Uterus (tissue), 4 donors: ENCODE results near the gene PCED1A. TPM values are rescaled to one million over a fixed set of nuclear protein-coding genes. Genes with fewer than 3 reads are reported as not detected.

Experiments
- DNase-seq, 2 donors: peaks; one replicate each; pipeline ENCODE4 v3.0.0-alpha.2; 2019 to 2020
- H3K27ac ChIP-seq, 2 donors: fragments of 200-600 bp; sonication (generic); 1 replicate in 1 of 2; 2 replicates in 1 of 2; pipeline ENCODE4 v1.5.1; 2016 to 2018
- H3K27me3 ChIP-seq, 2 donors: fragments of 200-600 bp; sonication (generic); one replicate each; pipeline ENCODE4 v1.5.1; 2018 to 2019; ENCODE audit warnings: control low read depth in 1 of 2
- H3K36me3 ChIP-seq, 2 donors: fragments of 200-600 bp; sonication (generic); one replicate each; pipeline ENCODE4 v1.5.1; 2019; ENCODE audit warnings: control low read depth in 1 of 2
- H3K4me1 ChIP-seq, 2 donors: fragments of 200-600 bp; sonication (generic); one replicate each; pipeline ENCODE4 v1.5.1; 2018 to 2019; ENCODE audit warnings: control low read depth in 1 of 2
- H3K4me3 ChIP-seq, 2 donors: fragments of 200-600 bp; sonication (generic); 1 replicate in 1 of 2; 2 replicates in 1 of 2; pipeline ENCODE4 v1.5.1; 2018 to 2019; ENCODE audit warnings: mild to moderate bottlenecking in 1 of 2
- H3K9me3 ChIP-seq, 2 donors: fragments of 200-600 bp; sonication (generic); one replicate each; pipeline ENCODE4 v1.5.1; 2019; ENCODE audit warnings: control low read depth in 1 of 2
- POLR2A ChIP-seq, 2 donors: fragments of 450-650 bp; IDR thresholded peaks; one replicate each; pipeline ENCODE4 v1.6.1; 2016; ENCODE audit warnings: antibody characterized with exemption in 2 of 2, mild to moderate bottlenecking in 1 of 2, moderate library complexity in 1 of 2
- intact Hi-C: fragments of 100-400 bp; cut with DNase I; formaldehyde crosslinking; loops from one replicate; pipeline ENCODE4 v1.15.1; 2023; ENCODE audit warnings: low total_unique reads
- total RNA-seq, 4 donors: library from RNA; depleted of rRNA in 3 of 4; stranded (reverse); fragments of >200 nt in 3 of 4; gene quantifications; one replicate each; pipeline versions ENCODE4 v1.1.0 to v1.2.4, GENCODE V29; 2014 to 2023
- TF ChIP-seq, protein P1 (sequence below), 4 experiments: fragments of 200-600 bp in 2 of 4; fragments of 450-650 bp in 2 of 4; sonication (generic) in 2 of 4; IDR thresholded peaks; one replicate each; pipeline ENCODE4 v1.5.1; 2016 to 2019; ENCODE audit warnings: antibody characterized with exemption in 4 of 4, mild to moderate bottlenecking in 2 of 4, moderate library complexity in 1 of 4
- donor health status: DM: yes; HTN: yes; CAD: no.

The PCED1A gene
- total RNA-seq, 4 donors from 2014 or later, result 13.5 to 43.6 (median 31.3) TPM

DNA sequence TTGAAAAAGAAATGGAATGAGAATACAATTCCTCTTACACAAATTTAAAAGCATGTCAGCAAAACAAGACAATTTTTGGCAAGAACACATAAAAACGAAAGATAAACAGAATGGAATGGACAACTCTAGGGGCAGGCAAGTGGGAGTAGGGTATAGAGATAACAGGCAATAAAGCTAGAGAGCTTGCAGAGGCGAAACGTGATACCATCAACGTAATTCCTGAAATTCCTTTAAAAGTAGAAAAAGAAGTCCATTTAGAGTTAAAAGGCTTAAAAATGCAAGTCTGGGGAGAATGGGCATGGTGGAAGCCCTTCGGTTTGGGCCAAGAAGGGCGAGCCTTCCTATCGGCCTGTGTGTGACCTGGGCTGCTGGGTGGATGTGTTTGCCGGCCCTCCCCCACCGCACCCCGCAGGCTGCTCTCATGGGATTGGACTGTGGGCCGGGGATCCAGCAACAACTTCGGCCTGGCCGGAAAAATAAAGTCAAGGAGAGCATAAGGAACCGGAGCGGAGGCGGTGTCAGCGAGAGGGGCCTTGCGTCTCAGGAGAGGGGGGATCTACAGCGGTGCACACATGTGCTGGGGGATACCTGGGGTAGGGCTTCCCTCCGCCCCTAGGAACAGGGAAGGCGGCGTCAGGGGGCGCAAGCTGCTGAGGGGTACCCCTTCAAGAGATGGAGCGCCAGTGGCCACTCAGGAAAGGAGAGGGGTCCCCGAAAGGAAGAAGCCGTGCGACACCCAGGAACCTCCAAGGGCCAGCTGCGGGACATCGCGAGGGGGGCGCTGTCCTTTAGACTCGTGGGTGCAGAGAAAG lies 20.2 kb downstream of the PCED1A start:
- no peak for TF ChIP-seq POLR2A (IDR thresholded peaks at IDR 0.05)
- TF ChIP-seq, protein P1, sequence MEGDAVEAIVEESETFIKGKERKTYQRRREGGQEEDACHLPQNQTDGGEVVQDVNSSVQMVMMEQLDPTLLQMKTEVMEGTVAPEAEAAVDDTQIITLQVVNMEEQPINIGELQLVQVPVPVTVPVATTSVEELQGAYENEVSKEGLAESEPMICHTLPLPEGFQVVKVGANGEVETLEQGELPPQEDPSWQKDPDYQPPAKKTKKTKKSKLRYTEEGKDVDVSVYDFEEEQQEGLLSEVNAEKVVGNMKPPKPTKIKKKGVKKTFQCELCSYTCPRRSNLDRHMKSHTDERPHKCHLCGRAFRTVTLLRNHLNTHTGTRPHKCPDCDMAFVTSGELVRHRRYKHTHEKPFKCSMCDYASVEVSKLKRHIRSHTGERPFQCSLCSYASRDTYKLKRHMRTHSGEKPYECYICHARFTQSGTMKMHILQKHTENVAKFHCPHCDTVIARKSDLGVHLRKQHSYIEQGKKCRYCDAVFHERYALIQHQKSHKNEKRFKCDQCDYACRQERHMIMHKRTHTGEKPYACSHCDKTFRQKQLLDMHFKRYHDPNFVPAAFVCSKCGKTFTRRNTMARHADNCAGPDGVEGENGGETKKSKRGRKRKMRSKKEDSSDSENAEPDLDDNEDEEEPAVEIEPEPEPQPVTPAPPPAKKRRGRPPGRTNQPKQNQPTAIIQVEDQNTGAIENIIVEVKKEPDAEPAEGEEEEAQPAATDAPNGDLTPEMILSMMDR (IDR thresholded peaks at IDR 0.05), result no peak
- H3K27me3 ChIP-seq, result no peaks in the 10 kb centered on the region
- H3K9me3 ChIP-seq, result no peaks in the 10 kb centered on the region
- H3K4me1 ChIP-seq, result peaks cover 0 to 4% of the 10 kb centered on the region in 2 donors
- peak overlapping the region; percentile 75 to 98 for H3K27ac ChIP-seq
- peak; percentile 58 to 71 for DNase-seq
- H3K4me3 ChIP-seq, result peak overlapping the region; percentile 12 to 27
- intact Hi-C loops, result no loop called here
- H3K36me3 ChIP-seq, result no peaks in the 10 kb centered on the region

DNA sequence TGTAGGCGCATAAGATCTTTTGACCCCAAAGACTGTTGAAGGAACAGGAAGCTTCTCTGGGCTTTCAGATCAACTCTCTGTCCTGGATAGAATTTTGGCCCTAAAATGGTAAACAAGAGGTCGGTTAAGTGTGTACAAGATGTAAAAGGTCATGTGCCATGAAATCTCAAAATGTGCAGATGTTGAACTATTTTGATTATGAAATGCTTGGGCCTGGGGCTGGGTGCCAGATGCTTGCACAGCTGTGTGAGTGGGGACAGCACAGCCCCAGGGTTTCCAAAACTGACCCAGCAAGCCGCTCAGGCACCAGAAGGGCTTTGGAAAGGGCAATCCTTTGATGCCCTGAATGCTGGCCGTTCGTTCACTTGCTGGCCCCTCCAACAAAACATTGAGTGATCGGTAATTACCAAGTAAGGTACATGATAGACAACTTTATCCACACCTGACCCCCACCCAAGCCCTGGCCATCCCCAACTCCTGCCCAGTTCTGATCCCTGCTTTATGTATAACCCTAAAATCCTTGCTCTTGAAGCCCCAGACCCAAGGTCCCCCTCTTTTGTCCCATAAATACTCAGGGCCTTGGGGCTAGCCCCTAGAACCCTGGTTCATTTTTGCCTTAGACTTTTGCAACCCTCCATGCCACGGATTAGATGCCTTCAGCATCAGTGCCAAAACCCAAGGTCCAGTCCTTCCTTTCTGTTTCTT lies 22.4 kb downstream of the PCED1A start:
- Histone ChIP-seq H3K4me1 (peaks cover 0 to 13% of the 10 kb centered on the region in 2 donors), H3K27ac (peak overlapping the region in 1 of 2 donors; percentile 98), H3K9me3 (no peaks in the 10 kb centered on the region), H3K27me3 (no peaks in the 10 kb centered on the region), H3K4me3 (no peak overlapping the region), H3K36me3 (no peaks in the 10 kb centered on the region)
- no peak for TF ChIP-seq POLR2A (IDR thresholded peaks at IDR 0.05)
- TF ChIP-seq, protein P1 (IDR thresholded peaks at IDR 0.05), result no peak
- intact Hi-C loops, result no loop called here
- no peak for DNase-seq

DNA sequence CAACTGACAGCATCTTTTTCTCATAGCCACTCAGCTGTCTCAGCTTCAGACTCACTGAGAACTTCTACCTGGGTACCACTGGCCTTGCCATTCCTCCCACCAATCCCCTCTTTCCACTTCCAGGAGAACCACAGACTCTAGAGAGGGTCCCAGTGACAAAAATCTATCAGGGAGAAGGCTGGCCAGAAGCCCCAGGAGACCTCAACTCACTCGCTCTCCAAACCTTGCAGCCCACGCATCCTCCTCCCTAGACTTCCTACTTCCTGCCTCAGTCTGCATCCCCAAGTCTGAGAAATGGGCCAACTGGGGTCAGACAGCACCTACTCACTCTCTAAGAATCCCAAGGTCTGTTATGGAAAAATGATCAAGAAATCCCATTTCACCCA lies 23.1 kb downstream of the PCED1A start:
- H3K36me3 ChIP-seq, result no peaks in the 10 kb centered on the region
- TF ChIP-seq POLR2A (IDR thresholded peaks at IDR 0.05), result no peak
- TF ChIP-seq, protein P1 (IDR thresholded peaks at IDR 0.05), result no peak

DNA sequence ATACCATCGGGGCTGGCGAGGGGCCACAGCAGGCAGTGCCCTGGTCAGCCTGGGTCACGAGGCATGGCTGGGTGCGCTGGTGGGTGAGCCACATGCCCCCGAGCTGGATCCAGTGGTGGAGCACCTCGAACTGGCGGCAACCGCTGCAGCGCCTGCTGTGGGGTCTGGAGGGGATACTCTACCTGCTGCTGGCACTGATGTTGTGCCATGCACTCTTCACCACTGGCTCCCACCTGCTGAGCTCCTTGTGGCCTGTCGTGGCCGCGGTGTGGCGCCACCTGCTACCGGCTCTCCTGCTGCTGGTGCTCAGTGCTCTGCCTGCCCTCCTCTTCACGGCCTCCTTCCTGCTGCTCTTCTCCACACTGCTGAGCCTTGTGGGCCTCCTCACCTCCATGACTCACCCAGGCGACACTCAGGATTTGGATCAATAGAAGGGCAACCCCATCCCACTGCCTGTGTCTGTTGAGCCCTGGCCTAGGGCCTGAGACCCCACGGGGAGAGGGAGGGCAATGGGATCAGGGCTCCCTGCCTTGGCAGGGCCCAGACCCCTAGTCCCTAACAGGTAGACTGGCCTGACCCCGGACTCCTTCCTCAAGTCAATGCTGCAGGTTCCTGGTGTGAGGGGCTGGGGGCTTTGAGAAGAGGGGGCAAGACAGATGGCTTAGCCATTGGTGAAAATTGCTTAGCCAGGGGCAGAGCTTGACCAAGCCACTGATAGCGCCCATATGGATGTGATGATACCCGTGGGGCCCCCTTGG lies 23.7 kb downstream of the PCED1A start:
- no peaks in the 10 kb centered on the region for H3K36me3 ChIP-seq
- intact Hi-C loops, result no loop called here
- no peaks in the 10 kb centered on the region for H3K9me3 ChIP-seq
- no peaks in the 10 kb centered on the region for H3K27me3 ChIP-seq
- DNase-seq, result no peak
- peak overlapping the region; percentile 3 to 98 for H3K27ac ChIP-seq
- H3K4me1 ChIP-seq, result peaks cover 0 to 13% of the 10 kb centered on the region in 2 donors
- H3K4me3 ChIP-seq, result no peak overlapping the region
- TF ChIP-seq, protein P1 (IDR thresholded peaks at IDR 0.05), result no peak
- no peak for TF ChIP-seq POLR2A (IDR thresholded peaks at IDR 0.05)

More for the DNA sequence above, 23.1 kb downstream of the PCED1A start:
- no peak for DNase-seq
- H3K4me1 ChIP-seq, result peaks cover 0 to 13% of the 10 kb centered on the region in 2 donors
- H3K27ac ChIP-seq, result peak overlapping the region in 1 of 2 donors; percentile 98
- no peaks in the 10 kb centered on the region for H3K9me3 ChIP-seq
- no peak overlapping the region for H3K4me3 ChIP-seq
- H3K27me3 ChIP-seq, result no peaks in the 10 kb centered on the region
- intact Hi-C loops, result no loop called here
